Ammon's horn (tissue), 1 donor: ENCODE data around the gene CBS.
"Not testable (repeated sequence)": the region's sequence is repeated elsewhere in the genome, so short reads cannot be mapped to it uniquely, and the experiment has no call there.

Source experiments
- DNase-seq: peaks from one replicate; pipeline ENCODE4 v3.0.0-alpha.2; 2016; ENCODE audit warnings: low spot score

The CBS gene

GRCh38 chr21:43075170-43076022, at the start of gene CBS:
Gene CBS, minus strand, starts transcription at chr21:43075835. Its CDS starts 3,642 bp downstream, at chr21:43072193.
- DNase-seq, result not testable (repeated sequence)

- DNase-seq, result not testable (repeated sequence)
These were observed 40.3 kb upstream of the CBS start for GRCh38 chr21:43115956-43116355.

GRCh38 chr21:43114483-43114882, 38.8 kb upstream of the CBS start:
- not testable (repeated sequence) for DNase-seq

GRCh38 chr21:43109006-43109405, 33.4 kb upstream of the CBS start:
- DNase-seq, result not testable (repeated sequence)

- not testable (repeated sequence) for DNase-seq
These were observed 32.5 kb upstream of the CBS start for GRCh38 chr21:43108177-43108576.

GRCh38 chr21:43107794-43108137, 32.1 kb upstream of the CBS start:
- DNase-seq, result not testable (repeated sequence)

GRCh38 chr21:43106965-43107793, 31.5 kb upstream of the CBS start, which contains the start of gene U2AF1:
Gene U2AF1, minus strand, starts transcription at chr21:43107570. Its CDS starts 76 bp downstream, at chr21:43107494.
- DNase-seq, result peak; percentile 0

GRCh38 chr21:43104642-43105041, 29.0 kb upstream of the CBS start:
- not testable (repeated sequence) for DNase-seq

- not testable (repeated sequence) for DNase-seq
These were observed 26.6 kb upstream of the CBS start for GRCh38 chr21:43102281-43102680.

- DNase-seq, result not testable (repeated sequence)
These were observed 26.0 kb upstream of the CBS start for GRCh38 chr21:43101676-43102075.

- DNase-seq, result not testable (repeated sequence)
These were observed 25.4 kb upstream of the CBS start for GRCh38 chr21:43101000-43101399.

- DNase-seq, result not testable (repeated sequence)
These were observed 16.5 kb upstream of the CBS start for GRCh38 chr21:43091979-43092614.

- DNase-seq, result not testable (repeated sequence)
These were observed 15.3 kb upstream of the CBS start for GRCh38 chr21:43090947-43091346.

- not testable (repeated sequence) for DNase-seq
These were observed 13.8 kb upstream of the CBS start for GRCh38 chr21:43089463-43089862.

GRCh38 chr21:43082587-43083300, 7.1 kb upstream of the CBS start:
- DNase-seq, result not testable (repeated sequence)

GRCh38 chr21:43076643-43077042, 1.0 kb upstream of the CBS start:
- DNase-seq, result not testable (repeated sequence)

- DNase-seq, result not testable (repeated sequence)
These were observed 495 bp upstream of the CBS start for GRCh38 chr21:43076023-43076637.

GRCh38 chr21:43074401-43075169, 1.1 kb downstream of the CBS start:
- DNase-seq, result not testable (repeated sequence)

- not testable (repeated sequence) for DNase-seq
These were observed 2.9 kb downstream of the CBS start for GRCh38 chr21:43072742-43073141.

- DNase-seq, result not testable (repeated sequence)
These were observed 6.0 kb downstream of the CBS start for GRCh38 chr21:43069682-43070081.
